Eye (tissue), 1 donor: ENCODE results near the gene C19orf47.
A peak's percentile ranks its signal among the peaks of the same experiment; 100 is the strongest.

Experiments
- DNase-seq: peaks from one replicate; pipeline ENCODE4 v3.0.0-alpha.2; 2015

The C19orf47 gene, protein sequence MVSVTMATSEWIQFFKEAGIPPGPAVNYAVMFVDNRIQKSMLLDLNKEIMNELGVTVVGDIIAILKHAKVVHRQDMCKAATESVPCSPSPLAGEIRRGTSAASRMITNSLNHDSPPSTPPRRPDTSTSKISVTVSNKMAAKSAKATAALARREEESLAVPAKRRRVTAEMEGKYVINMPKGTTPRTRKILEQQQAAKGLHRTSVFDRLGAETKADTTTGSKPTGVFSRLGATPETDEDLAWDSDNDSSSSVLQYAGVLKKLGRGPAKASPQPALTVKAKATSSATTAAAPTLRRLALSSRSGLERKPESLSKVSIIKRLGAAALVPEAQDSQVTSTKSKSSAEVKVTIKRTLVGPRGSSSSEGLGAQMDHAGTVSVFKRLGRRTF

DNA sequence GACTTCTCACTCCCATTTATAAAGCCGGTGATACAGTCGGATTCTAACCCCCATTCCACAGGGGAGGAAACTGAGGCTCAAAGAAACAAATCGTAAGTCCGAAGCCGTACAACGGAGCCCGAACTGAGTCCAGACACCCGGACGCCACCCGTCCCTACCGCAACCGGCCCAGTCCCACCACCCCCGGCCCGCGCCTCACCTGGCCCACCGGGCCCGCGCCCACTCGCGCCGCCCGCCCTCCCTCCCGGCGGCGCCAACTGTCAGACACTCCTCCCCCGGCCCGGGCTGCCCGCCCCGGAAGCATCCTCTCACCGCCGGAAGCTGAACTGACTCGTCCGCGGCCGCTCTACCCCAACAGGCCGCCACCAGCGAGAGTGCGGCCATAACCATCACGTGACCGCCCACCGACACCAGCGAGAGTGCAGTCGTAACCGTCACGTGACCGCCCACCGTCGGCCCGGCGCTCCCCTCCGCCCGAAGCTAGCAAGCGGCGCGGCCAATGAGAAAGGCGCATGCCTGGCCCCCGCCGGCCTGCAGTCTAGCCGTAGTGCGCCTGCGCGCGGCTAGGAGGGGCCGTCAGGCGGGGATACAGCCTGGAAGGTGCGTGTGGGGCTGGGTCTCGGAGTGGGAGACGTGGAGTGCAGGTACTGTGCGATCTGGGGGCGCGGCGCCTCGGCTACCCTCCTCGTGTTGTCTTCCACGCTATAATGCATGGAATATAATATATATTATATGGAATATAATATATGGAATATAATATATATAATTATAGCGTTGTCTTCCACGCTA, at the start of gene C19orf47, which contains the start of gene PLD3:
Gene C19orf47 (minus strand): TSS at position 273 of the 789 bp plus-strand sequence. CDS start 6,540 bp downstream, outside the sequence.
Gene PLD3 (plus strand): TSS at position 571 of the 789 bp plus-strand sequence. CDS start 17,789 bp downstream, outside the sequence.
- DNase-seq, result peak; percentile 99

DNA sequence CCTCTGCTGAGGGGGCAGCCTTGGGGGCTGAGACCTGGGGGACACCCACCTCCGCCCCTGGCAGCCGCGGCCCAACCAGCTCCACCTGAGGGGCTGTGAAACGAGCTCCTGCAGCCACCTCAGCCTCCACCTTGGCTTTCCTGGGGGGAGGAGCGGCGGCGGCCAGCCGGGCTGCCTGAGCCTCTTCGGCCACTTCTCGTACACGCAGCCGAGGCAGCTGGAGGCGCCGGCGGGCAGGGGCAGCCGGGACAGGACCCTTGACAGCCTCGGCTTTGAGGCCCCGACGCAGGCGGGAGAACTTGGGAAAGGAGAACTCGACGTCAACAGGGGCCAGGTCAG, 49.3 kb upstream of the C19orf47 start:
- DNase-seq, result no peak

DNA sequence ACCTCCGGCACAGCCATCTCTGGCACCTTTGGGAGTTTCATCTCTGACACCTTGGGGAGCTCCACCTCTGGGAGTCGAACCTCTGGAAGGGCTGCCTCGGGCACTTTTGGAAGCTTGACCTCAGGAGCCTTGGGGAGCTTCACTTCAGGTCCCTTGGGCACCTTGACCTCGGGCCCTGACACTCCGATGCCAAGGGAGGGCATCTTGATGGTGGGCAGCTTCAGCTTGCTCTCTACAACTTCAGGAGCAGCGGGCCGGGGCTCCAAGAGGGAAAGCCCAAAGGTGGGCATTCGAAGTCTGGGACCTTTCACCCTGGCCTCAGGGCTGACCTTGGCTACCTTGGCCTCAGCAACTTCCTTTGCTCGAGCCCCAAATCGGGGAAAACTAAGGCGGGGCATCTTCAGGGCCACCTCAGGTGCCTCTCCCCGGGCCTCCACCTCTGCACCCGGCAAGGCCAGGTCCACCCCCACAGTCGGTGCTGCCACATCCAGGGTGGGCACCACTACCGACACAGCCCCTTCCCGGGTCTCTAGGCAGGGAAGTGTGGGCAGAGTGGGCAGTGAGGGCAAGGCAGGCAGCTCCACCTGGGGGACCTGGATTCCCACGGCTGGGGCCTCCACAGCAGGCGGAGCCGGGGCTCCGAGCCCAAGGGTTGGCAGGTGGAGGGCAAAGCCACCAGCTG, 48.8 kb upstream of the C19orf47 start:
- DNase-seq, result no peak

DNA sequence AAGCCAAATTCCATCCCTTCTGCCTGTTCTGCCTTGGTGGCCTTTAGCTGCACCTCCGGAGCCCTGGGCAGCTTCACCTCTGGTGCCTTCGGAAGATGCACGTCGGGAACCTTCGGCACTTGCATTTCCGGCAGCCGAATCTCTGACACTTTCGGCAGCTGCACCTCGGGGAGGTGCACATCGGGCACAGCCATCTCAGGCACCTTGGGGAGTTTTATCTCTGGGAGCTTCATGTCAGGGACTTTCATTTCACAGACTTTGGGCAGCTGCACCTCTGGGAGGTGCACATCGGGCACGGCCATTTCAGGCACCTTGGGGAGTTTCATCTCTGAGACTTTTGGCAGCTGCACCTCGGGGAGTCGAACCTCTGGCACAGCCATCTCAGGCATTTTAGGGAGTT, 47.8 kb upstream of the C19orf47 start:
- no peak for DNase-seq

DNA sequence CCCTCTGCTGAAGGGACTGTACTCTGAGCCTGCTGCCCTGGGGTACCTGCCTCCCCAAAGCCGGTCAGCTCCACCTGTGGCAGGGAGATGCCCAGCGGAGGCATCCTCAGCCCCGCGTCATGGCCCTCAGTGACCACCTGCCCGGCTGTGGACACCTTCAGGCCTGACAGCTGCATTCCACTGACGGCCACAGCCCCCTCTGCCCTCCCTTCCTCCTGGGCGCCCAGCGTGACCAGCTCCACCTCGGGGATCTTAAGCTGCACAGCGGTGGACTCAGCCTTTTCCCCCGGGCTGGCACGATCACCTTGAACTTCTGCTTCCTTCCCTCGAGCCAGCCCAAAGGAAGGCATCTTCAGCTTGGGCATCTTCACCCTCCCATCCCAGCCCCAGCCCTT, 46.6 kb upstream of the C19orf47 start:
- no peak for DNase-seq

DNA sequence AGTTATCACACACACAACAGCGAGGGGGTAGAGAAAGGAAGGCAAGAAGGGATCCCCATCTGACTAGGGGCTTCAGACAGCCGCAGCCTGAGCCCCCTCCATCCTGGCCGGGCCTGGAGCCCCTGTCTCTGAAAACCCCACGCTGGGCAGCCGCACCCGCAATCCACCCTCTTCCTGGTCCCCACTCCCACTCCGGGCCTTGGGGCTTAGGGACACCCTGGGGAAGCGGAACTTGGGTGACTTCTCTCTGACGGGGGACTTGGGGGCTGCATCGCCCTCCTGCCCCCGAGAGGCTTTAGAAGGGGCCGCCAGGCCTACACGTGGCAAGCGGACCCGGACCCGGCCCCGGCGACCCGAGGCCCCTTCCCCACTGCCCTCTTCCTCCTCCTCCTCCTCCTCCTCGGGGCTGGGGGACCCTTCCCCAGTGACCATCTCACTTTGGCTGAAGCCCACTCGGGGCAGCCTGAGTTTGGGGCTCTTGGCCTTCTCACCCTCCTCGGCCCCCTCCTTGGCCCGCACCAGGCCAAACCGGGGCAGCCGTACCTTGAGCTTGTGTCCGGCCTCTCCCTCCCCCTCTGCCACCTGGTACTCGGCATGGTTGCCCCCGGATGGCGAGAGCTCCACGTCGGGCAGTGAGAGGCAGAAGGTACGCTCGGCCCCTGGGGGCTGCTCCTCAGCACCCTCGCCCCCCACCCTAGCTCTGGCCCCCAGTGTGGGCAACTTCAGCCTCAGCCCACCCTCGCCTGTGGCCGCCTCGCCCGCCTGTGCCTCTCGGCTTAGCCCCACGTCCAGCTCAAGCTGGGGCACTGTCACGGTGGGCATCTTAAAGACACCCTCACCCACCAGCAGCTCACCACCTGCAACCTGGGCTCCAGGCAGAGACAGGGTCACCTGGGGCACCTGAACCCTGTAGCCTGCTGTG, 46.0 kb upstream of the C19orf47 start:
- no peak for DNase-seq

DNA sequence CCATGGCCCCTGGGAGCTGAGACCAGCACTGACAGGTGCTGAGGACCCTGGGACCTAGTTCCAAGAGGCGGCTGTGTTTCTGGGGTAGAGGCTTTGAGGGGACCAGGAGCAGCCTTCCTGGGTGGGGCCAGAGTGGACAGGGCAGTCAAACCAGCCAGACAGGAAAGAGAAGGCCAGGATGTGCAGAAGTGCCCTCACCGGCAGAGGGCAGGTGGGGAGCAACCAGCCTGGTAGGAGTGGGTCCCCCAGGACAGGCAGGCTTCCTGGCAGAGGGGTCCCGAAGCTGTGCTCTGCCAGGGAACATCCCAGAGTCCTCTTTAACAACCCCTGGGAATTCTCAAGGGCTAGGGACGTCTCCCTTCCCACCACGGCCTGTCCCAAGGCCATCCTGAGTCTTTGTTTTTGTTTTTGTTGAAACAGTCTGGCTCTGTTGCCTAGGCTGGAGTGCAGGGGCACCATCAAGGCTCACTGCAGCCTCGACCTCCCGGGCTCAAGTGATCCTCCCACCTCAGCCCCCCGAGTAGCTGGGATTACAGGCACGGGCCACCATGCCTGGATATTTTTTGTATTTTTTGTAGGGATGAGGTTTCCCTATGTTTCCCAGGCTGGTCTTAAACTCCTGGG, 44.8 kb upstream of the C19orf47 start:
- DNase-seq, result no peak

DNA sequence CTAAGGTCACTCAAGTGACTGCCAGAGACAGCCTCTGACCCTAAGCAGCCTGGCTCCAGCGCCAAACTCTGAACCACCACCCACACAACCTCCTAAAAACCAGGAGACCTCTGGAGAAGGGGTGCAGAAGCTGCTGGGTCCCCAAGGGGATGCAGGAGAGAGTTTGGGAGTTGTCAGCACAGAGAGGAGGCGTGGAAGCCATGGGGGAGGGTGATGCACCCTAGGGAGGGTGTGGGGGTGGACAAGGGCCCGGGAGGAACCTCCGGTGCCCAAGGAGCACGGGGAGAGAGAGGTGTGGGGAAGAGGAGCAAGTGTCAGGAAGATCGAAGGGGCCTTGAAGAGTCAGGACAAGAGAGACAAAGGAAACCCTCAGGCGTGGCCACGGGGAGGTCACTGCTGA, 43.9 kb upstream of the C19orf47 start:
- no peak for DNase-seq

DNA sequence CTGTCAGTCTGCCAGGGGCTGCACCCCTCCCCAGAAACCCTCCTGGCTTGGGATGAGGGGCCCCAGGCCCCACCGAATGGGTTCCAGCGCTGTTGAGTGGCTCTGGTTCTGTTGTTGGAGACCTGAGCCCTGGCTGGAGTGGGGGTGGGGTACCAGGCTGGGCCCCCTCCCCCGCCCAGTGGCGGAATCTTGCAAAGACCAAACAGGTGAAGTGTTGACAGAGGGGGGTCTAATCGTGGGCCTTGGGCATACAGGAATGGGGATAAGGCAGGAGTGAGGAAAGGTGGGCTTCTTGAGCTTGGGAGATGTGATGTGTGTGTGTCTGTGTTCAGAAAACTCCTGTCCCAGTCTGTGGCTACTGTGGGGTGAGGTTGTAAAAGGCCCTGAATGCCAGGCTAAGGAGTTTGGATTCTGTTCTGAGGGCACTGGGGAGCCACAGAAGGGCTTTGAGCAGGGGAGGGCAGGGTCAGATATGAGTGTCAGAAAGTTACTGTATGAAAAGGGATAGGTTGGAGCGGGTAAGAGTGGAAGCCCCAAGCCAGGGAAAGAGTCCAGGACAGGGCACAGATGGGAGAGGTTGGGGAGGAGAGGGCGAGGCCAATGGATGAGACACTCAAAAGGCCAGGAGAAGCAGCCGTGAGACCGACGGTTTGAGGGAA, 42.0 kb upstream of the C19orf47 start, which contains the start of gene HIPK4:
Gene HIPK4 (minus strand): TSS at position 98 of the 659 bp plus-strand sequence. CDS start 279 bp downstream, outside the sequence.
- no peak for DNase-seq

DNA sequence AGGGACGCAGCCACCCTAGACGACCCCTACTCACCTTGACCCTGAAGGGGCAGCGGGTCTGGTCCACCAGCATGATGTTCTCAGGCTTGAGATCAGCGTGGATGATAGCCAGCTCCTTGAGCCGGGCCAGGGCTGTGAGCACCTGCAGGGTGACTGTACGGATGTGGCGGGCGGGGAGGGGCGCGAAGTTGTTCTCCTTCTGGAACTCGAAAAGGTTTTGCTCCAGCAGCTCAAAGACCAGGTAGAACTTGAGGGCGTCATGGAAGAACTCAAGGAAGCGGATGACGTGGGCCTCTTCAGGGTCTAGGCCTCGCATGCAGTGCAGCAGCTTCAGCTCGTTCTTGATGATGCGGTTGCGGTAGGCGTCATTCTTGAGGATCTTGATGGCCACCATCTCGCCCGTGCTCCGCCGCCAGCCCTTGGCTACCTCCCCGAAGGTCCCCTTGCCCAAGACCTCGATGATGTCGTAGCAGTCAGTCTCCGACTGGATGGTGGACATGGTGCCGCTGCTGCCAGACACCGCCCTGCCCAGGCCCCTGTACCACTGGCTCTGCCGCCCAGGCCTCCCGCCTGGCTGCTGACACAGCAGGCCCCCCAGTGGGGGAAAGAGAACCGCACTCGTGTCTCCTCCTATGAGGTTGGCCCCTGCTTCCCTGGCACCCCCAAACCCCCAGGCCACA, 41.3 kb upstream of the C19orf47 start:
- DNase-seq, result no peak

DNA sequence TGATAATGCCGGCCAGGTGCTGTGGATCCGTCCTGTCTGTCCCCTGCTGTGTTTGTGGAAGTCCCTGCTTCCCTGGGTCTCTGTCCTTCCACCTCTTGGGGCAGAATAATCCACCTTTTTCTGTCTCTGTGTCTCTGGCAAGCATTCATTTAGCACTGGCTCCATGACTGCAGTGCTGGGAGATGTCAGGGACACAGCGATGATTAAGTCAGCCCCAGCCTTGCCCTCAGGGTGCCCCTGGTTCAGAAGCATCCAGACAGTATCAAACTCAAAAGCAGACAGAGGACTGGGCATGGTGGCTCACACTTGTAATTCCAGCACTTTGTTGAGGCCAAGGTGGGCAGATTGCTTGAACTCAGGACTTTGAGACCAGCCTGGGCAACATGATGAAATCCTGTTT, 40.3 kb upstream of the C19orf47 start:
- no peak for DNase-seq

DNA sequence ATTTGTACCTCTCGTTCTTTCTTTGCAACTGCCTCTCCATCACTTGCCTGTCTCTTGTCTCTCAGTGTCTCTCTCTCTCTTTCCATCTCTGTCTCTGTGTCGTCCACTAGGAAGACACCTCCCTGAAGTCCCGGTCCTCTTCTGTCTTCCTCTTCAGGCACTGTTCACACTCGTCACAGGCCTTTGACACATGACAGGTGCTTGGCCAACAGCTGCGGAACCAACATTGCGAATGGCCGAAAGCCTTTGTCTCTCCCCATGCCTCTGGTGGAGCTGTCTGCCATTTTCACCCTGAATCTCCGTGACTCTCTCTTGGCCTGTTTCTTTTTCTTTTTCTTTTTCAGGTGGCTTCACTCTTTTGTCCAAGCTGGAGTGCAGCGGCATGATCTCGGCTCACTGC, 39.0 kb upstream of the C19orf47 start:
- no peak for DNase-seq

DNA sequence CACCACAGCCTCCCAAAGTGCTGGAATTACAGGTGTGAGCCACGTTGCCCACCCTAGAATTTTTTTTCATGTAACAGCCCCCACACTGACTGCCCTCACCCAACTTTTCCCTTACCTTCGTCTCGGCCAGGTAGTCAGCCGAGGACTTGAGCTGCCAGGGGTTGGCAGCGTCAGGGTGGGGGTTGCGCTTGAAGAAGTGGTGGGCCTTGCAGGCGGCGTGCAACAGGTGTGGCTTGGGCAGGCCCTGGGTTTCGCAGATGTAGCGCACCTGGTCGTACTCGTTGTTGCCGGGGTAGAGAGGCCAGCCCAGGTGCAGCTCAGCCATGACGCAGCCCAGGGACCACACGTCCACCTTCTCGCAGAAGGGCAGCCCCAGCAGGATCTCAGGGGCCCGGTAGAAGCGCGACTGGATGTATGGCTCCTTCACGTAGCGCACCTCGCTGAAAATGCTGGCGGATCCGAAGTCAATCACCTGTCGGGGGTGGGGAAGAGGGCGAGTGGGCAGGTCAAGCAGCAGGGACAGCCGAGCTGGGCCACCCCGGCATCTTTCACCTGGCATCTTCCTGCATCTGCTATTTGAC, 35.6 kb upstream of the C19orf47 start:
- no peak for DNase-seq

DNA sequence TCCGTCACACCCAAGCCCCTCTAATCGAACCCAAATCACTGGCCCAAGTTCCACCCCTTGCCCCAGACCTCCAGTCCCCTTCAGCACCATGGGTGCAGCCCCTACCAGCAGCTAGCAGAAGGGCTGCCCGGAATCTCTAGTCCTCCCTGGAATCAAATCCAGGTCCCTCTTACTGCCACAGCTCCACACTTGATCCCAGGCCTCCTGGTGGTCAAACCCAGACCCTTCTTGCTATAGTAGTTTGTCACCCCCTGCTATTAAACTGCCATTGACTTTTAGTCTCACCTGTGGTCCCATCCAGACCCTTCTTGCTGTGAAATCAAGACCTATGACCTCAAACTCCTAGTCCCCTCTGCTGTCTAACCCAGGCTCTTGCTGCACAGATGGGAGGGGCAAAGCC, 33.1 kb upstream of the C19orf47 start:
- no peak for DNase-seq

DNA sequence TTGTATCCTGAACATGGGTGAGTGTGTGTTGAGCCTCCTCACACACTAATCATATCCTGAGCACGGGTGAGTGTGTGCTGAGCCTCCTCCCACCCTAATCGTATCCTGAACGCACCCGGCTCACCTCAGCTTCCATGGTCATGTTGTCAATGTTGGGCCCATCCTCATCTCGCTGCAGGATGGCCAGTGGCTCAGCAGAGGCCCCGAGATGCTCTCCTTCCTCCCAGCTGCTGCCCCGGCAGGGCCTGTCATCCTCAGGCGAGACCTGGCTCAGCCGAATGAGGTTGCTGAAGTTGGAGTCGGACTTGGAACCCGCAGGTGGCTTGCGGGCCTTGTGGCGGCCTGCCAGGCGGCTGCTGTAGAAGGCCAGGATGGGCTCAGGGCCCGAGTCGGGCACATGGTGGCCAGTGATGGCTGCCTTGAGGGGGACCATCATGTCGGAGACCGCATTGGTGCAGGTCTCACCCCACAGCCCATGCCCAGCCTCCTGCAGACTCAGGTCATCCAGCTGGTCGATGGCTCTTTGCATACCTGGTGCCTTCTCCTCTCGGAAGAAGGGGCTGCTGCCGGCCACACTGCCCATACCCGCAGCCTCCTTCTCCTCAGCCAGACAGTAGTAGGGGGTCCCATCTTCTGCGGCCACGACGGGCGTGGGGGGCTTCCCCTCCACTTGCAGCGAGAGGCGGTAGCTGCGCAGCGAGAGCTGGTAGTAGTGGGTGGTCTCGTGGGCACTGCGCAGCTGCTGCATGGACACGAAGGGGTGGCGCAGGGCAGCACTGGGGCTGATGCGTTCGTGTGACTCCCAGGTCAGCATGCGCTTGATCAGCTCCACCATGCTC, 32.2 kb upstream of the C19orf47 start:
- DNase-seq, result no peak

DNA sequence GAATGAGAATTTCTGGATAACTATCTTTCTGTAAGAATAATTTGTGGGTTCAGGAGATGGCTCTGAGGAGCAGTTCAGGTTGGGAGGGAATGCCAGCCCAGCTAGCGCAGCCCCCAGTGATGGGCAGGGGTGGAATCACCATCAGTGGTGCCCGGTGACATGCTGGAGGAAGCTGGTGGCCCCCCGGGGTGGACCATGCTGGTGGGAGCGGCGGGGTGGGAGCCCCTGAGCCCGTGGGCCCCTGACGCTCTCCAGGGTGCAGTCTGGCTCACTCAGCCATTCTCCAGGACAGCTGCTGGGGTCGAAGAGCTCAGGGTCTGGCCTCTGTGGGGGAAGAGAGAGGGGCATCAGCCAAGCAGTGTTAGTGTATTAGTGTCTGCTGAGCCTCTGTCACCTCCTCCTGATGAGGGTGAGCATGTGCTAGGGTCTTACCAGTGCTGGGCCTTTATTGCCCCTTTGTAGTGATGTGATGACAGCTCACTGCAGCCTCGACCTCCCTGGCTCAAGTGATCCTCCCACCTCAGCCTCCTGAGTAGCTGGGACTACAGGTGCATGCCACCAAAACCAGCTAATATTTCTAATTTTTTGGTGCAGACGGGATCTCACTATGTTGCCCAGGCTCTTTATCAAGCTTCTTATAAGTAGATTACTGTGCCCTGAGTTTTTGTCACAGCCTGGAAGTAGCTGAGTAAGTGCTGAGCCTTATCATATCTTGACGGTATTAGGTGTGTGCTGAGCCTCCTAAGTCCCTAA, 31.4 kb upstream of the C19orf47 start:
- DNase-seq, result no peak

DNA sequence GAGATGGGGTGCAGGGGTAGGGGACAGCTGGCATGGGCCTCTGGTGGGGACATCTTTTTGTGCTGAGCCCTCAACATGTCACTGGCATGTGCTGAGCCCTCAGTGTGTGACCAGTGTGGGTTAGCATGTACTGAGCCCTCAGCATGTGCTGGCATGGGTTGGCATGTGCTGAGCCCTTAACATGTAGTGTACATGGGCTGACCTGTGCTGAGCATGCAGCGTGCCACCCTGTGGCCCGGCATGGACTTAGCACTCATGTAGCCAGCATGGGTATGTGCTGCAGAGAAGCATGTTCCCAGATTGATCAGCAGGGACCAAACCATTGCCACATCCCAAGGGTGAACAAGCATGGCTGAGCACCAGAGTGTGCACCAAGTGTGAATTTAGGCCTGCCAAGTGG, 30.3 kb upstream of the C19orf47 start:
- no peak for DNase-seq

DNA sequence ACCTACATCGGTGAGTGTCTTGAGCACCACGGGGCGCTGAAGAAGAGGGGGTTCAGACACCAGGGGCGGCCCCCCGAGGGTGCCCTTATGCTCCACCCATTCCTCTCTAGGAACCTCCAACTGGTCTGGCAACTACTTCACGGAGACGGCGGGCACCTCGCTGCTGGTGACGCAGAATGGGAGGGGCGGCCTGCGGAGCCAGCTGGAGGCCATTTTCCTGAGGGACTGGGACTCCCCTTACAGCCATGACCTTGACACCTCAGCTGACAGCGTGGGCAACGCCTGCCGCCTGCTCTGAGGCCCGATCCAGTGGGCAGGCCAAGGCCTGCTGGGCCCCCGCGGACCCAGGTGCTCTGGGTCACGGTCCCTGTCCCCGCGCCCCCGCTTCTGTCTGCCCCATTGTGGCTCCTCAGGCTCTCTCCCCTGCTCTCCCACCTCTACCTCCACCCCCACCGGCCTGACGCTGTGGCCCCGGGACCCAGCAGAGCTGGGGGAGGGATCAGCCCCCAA, 29.7 kb upstream of the C19orf47 start:
- DNase-seq, result no peak
